Mesodermal cell (in vitro differentiated cells): ENCODE results near the gene ITPRIP.

ENCODE experiments used
- H3K27ac ChIP-seq: 2 replicates; pipeline ENCODE4 v1.7.0; 2013; ENCODE audit warnings: mild to moderate bottlenecking, low read depth, low read length, moderate library complexity; ENCODE audit not compliant: severe bottlenecking
- H3K36me3 ChIP-seq: 2 replicates; pipeline ENCODE4 v1.7.1; 2013; ENCODE audit warnings: mild to moderate bottlenecking, low read length, moderate library complexity; ENCODE audit not compliant: control insufficient read depth, insufficient read depth
- H3K4me1 ChIP-seq: one replicate; pipeline ENCODE4 v1.7.1; 2013; ENCODE audit warnings: mild to moderate bottlenecking, low read length; ENCODE audit not compliant: insufficient read depth, control insufficient read depth, poor library complexity, severe bottlenecking
- H3K4me3 ChIP-seq: 2 replicates; pipeline ENCODE4 v1.7.0; 2013; ENCODE audit warnings: low read length, control low read depth, mild to moderate bottlenecking; ENCODE audit not compliant: insufficient read depth, poor library complexity, severe bottlenecking; ENCODE audit errors: extremely low read depth
- H3K9me3 ChIP-seq: 2 replicates; pipeline ENCODE4 v1.7.1; 2013; ENCODE audit warnings: mild to moderate bottlenecking, low read length, moderate library complexity; ENCODE audit not compliant: control insufficient read depth
- WGBS, 2 experiments: methylation state at CpG; one replicate each; pipeline ENCODE4 v1.1.5; 2013; ENCODE audit warnings: missing lambda C conversion rate in 2 of 2; ENCODE audit not compliant: insufficient coverage in 2 of 2; 5-methylcytosine and 5-hydroxymethylcytosine counted together

ITPRIP gene

DNA sequence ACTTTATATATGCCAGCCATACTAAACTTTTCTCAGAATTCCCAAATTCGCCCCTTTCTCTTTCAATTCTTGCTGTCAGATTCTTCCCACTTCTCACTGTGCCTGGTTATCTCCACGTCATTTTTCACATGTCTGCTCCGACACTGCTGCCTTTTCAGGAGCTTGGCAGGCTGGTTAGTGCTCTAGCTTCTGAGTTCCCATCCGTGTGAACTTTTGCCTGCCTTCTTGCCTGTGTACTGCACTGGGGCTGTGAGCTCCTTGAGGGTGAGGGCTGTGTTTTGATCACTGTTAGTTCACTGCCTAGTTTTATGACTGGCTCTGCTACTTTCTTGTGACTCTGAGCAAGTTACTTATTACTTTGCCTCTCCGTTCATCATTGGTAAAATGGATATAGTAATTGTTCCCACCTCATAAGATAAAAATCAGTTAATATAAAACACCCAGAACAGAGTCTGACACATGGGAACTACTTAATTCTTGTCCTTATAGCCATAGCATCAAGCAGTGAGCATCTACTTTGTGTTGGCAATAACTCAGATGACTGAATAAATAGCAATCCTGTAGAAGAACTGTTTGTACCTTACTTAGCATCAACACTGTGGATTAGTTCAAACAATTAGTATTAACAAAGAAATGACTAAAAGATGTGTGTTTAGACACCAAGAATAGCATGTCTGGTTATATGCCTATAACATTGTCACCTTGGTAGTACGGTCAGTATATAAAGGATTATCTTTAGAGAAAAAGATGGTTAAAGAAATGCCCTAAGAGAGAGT is 78.1 kb downstream of the ITPRIP start:
- no peak overlapping the region for H3K4me3 ChIP-seq
- H3K4me1 ChIP-seq = peaks cover 50% of the 10 kb centered on the region
- peaks cover 70% of the 10 kb centered on the region for H3K36me3 ChIP-seq
- no peaks in the 10 kb centered on the region for H3K9me3 ChIP-seq
- H3K27ac ChIP-seq = peak overlapping the region; percentile 72
- whole genome bisulfite sequencing, 2 experiments = 73 to 77% methylated on average over 4 to 5 of the region's 6 CpGs
